Glutamatergic neuron (in vitro differentiated cells): ENCODE data around the gene CTLA4. TPM values are rescaled to one million over a fixed set of nuclear protein-coding genes. Genes with fewer than 3 reads are reported as not detected.

Source experiments
- DNase-seq: peaks from one replicate; pipeline ENCODE4 v3.0.0; 2022
- H3K27ac Mint-ChIP-seq: one replicate; pipeline ENCODE4 v1.8.0; 2020; ENCODE audit warnings: mild to moderate bottlenecking, mixed read lengths, inconsistent platforms; ENCODE audit not compliant: unreplicated experiment
- H3K27me3 Mint-ChIP-seq: one replicate; pipeline ENCODE4 v1.8.0; 2020; ENCODE audit warnings: mild to moderate bottlenecking, moderate library complexity, mixed read lengths, inconsistent platforms; ENCODE audit not compliant: unreplicated experiment
- H3K36me3 Mint-ChIP-seq: one replicate; pipeline ENCODE4 v1.8.0; 2020; ENCODE audit warnings: mild to moderate bottlenecking, mixed read lengths, inconsistent platforms; ENCODE audit not compliant: unreplicated experiment
- H3K4me1 Mint-ChIP-seq: one replicate; pipeline ENCODE4 v1.8.0; 2020; ENCODE audit warnings: mild to moderate bottlenecking, low read depth, mixed read lengths, inconsistent platforms; ENCODE audit not compliant: unreplicated experiment
- H3K4me3 Mint-ChIP-seq: one replicate; pipeline ENCODE4 v1.8.0; 2020; ENCODE audit warnings: mild to moderate bottlenecking, mixed read lengths, inconsistent platforms; ENCODE audit not compliant: unreplicated experiment
- H3K9me3 Mint-ChIP-seq: one replicate; pipeline ENCODE4 v1.8.0; 2020; ENCODE audit warnings: mild to moderate bottlenecking, moderate library complexity, mixed read lengths, inconsistent platforms; ENCODE audit not compliant: unreplicated experiment
- CTCF ChIP-seq: fragments of 200-600 bp; sonication (generic); IDR thresholded peaks from one replicate; pipeline ENCODE4 v1.5.0; 2021; ENCODE audit not compliant: partially characterized antibody, unreplicated experiment
- total RNA-seq: library from RNA; stranded (reverse); fragmentation: NEBNext Ultra II Directional; extraction: Animal tissue kit (Norgen Biotek cat#: 25700); gene quantifications from one replicate; pipeline ENCODE4 v1.2.1, GENCODE V29; 2021; ENCODE audit not compliant: unreplicated experiment

The CTLA4 gene
- total RNA-seq, 1 donor from 2014 or later = not detected

- H3K27me3 Mint-ChIP-seq = no peaks in the 10 kb centered on the region
- H3K36me3 Mint-ChIP-seq = no peaks in the 10 kb centered on the region
- no peak for DNase-seq
- H3K27ac Mint-ChIP-seq = no peak overlapping the region
- TF ChIP-seq CTCF = no peak
- H3K4me1 Mint-ChIP-seq = no peaks in the 10 kb centered on the region
- no peaks in the 10 kb centered on the region for H3K9me3 Mint-ChIP-seq
- H3K4me3 Mint-ChIP-seq = no peak overlapping the region
Measured at GRCh38 chr2:203855274-203855673, 12.3 kb upstream of the CTLA4 start.

GRCh38 chr2:203857656-203858055, 9.9 kb upstream of the CTLA4 start:
- no peaks in the 10 kb centered on the region for H3K36me3 Mint-ChIP-seq
- no peaks in the 10 kb centered on the region for H3K4me1 Mint-ChIP-seq
- H3K27ac Mint-ChIP-seq = no peak overlapping the region
- no peak for DNase-seq
- H3K4me3 Mint-ChIP-seq = no peak overlapping the region
- no peaks in the 10 kb centered on the region for H3K9me3 Mint-ChIP-seq
- H3K27me3 Mint-ChIP-seq = no peaks in the 10 kb centered on the region
- no peak for TF ChIP-seq CTCF

GRCh38 chr2:203858176-203858575, 9.4 kb upstream of the CTLA4 start:
- H3K9me3 Mint-ChIP-seq = no peaks in the 10 kb centered on the region
- H3K27me3 Mint-ChIP-seq = no peaks in the 10 kb centered on the region
- no peak for DNase-seq
- no peak for TF ChIP-seq CTCF
- no peak overlapping the region for H3K27ac Mint-ChIP-seq
- no peaks in the 10 kb centered on the region for H3K36me3 Mint-ChIP-seq
- no peak overlapping the region for H3K4me3 Mint-ChIP-seq
- H3K4me1 Mint-ChIP-seq = no peaks in the 10 kb centered on the region

- DNase-seq = no peak
- Mint-ChIP-seq H3K4me1 (no peaks in the 10 kb centered on the region), H3K27me3 (no peaks in the 10 kb centered on the region), H3K4me3 (no peak overlapping the region), H3K9me3 (no peaks in the 10 kb centered on the region), H3K27ac (no peak overlapping the region), H3K36me3 (no peaks in the 10 kb centered on the region)
- no peak for TF ChIP-seq CTCF
Measured at GRCh38 chr2:203859030-203859789, 8.4 kb upstream of the CTLA4 start.

GRCh38 chr2:203861197-203861596, 6.4 kb upstream of the CTLA4 start:
- H3K4me3 Mint-ChIP-seq = no peak overlapping the region
- no peaks in the 10 kb centered on the region for H3K9me3 Mint-ChIP-seq
- H3K36me3 Mint-ChIP-seq = no peaks in the 10 kb centered on the region
- TF ChIP-seq CTCF = no peak
- H3K4me1 Mint-ChIP-seq = no peaks in the 10 kb centered on the region
- no peaks in the 10 kb centered on the region for H3K27me3 Mint-ChIP-seq
- DNase-seq = no peak
- H3K27ac Mint-ChIP-seq = no peak overlapping the region
